ENCODE measurements around the gene DHRS9. TPM values are rescaled to one million over a fixed set of nuclear protein-coding genes. Genes with fewer than 3 reads are reported as not detected.

Gene DHRS9
- total and polyA plus RNA-seq, 9 of the 15 experiments (the other 6 are each of a cell fraction or from before 2014, with no cell fraction given), result 0.27 to 1.7 (median 0.69) TPM

- Histone ChIP-seq H3K4me3 (no peak overlapping the region), H3K9ac (ENCODE audit: insufficient read depth in 1 of 2, low read depth in 2 of 2, low read length in 2 of 2) (no peak overlapping the region), H3K79me2 (ENCODE audit: control insufficient read depth, insufficient read depth, low read length) (no peaks in the 10 kb centered on the region), H3K36me3 (ENCODE audit: control insufficient read depth, insufficient read depth, low read length) (no peaks in the 10 kb centered on the region), H2AFZ (ENCODE audit: low read depth, low read length) (no peak overlapping the region), H3K27me3 (ENCODE audit: control insufficient read depth in 2 of 2, insufficient read depth in 2 of 2, low read length in 2 of 2) (no peaks in the 10 kb centered on the region), H4K20me1 (replicated peaks; ENCODE audit: control insufficient read depth, insufficient read depth, low read length) (no peaks in the 10 kb centered on the region), H3K4me1 (replicated peaks in 1 of 2; ENCODE audit: control insufficient read depth in 2 of 2, insufficient read depth in 2 of 2, low read length in 2 of 2) (peaks cover 0 to 10% of the 10 kb centered on the region in 2 experiments; a peak in 2 of 5 replicates), H3K9me3 (replicated peaks; ENCODE audit: control insufficient read depth, insufficient read depth, low read depth, low read length) (no peaks in the 10 kb centered on the region; the same call in 1 of the 2 replicates), H3K27ac (ENCODE audit: extremely low read depth, low read depth, low read length) (no peak overlapping the region), H3K9me1 (ENCODE audit: control insufficient read depth, insufficient read depth, low read length) (no peaks in the 10 kb centered on the region), H3K4me2 (ENCODE audit: insufficient read depth, low read length) (no peak overlapping the region)
- DNase-seq (ENCODE audit: extremely low read depth in 1 of 4, low spot score in 3 of 4), result no peak
- no peak for TF ChIP-seq E2F8 (IDR thresholded peaks at IDR 0.05; ENCODE audit: low read depth, partially characterized antibody)
- TF ChIP-seq MTA1 (IDR thresholded peaks at IDR 0.05; ENCODE audit: borderline replicate concordance), result no peak
- no peak for TF ChIP-seq HCFC1 (IDR thresholded peaks at IDR 0.05; ENCODE audit: low read depth, low read length)
- 43% methylated on average over 4 of the region's 4 CpGs for WGBS (ENCODE audit: insufficient coverage, low coverage, missing lambda C conversion rate)
- FAIRE-seq, result no peak
- ChIA-PET POLR2A (interaction anchor here (0.6 to 1.1 kb wide), 2 partner anchors 8 to 25 kb away, joined by 3 to 4 read pairs; no protein-coding TSS in a partner anchor), CTCF (ENCODE audit: low intra/inter-chr PET ratio) (no interaction called here)
- ATAC-seq, result no peak
- in situ Hi-C loops (cut with MboI) (no loop called here), intact Hi-C loops (cut with micrococcal nuclease) (loop anchor here (10.0 kb wide), 1 partner anchor 405 kb away; no protein-coding TSS in a partner anchor)
- BruUV-seq (replicated peaks), result no TSS peak
Measured at GRCh38 chr2:169119851-169120250, 50.5 kb downstream of the DHRS9 start.
